HEK293 (cell line): ENCODE data around the gene LEFTY1.

Experiments
- CTCF ChIA-PET: fragments of 350-600 bp; formaldehyde crosslinking; extraction: SDS; loops from one replicate; lab custom pipeline; 2021; ENCODE audit warnings: antibody characterized with exemption; lab: Yijun Ruan, JAX
- POLR2A ChIA-PET: fragments of 300-600 bp; formaldehyde crosslinking; extraction: SDS; loops from one replicate; lab custom pipeline; 2020; ENCODE audit warnings: antibody characterized with exemption, inconsistent platforms; lab: Yijun Ruan, JAX
- H3K27ac ChIP-seq: fragments of 200-500 bp; sonication (Bioruptor generic); 2 replicates; pipeline ENCODE4 v1.5.1; 2014; ENCODE audit warnings: low read depth, low read length, control low read depth, inconsistent platforms; ENCODE audit errors: extremely low read depth
- H3K36me3 ChIP-seq, 2 experiments: fragments of 200-500 bp in 1 of 2; sonication (Bioruptor generic) in 1 of 2; 1 replicate in 1 of 2; 2 replicates in 1 of 2; pipeline ENCODE4 v1.5.1; 2014 to 2017; ENCODE audit warnings: inconsistent platforms in 2 of 2, low read length in 2 of 2; ENCODE audit not compliant: control insufficient read depth in 2 of 2, insufficient read depth in 1 of 2
- H3K4me1 ChIP-seq: fragments of 200-500 bp; sonication (Bioruptor generic); 2 replicates; pipeline ENCODE4 v1.5.1; 2014; ENCODE audit warnings: mild to moderate bottlenecking, low read length, inconsistent platforms; ENCODE audit not compliant: control insufficient read depth, insufficient read depth
- H3K4me3 ChIP-seq: 2 replicates; pipeline ENCODE4 v1.5.1; 2011; ENCODE audit warnings: low read depth, mild to moderate bottlenecking, control low read depth, low read length, moderate library complexity
- H3K9me3 ChIP-seq: fragments of 200-500 bp; sonication (Bioruptor generic); 2 replicates; pipeline ENCODE4 v1.5.1; 2014; ENCODE audit warnings: low read depth, low read length, inconsistent platforms; ENCODE audit not compliant: control insufficient read depth, insufficient read depth
- FEZF1 ChIP-seq: fragments of 450-650 bp; formaldehyde crosslinking; IDR thresholded peaks from 2 replicates; pipeline ENCODE4 v1.5.1; 2016; ENCODE audit warnings: missing biosample characterization, missing genetic modification characterization
- GLI2 ChIP-seq: fragments of 450-650 bp; formaldehyde crosslinking; IDR thresholded peaks from 2 replicates; pipeline ENCODE4; 2017; ENCODE audit warnings: missing biosample characterization, missing genetic modification characterization, low read depth, borderline replicate concordance
- KLF7 ChIP-seq: fragments of 450-650 bp; formaldehyde crosslinking; IDR thresholded peaks from 2 replicates; pipeline ENCODE4 v1.5.1; 2016; ENCODE audit warnings: missing biosample characterization, missing genetic modification characterization, borderline replicate concordance
- KLF9 ChIP-seq: fragments of 450-650 bp; formaldehyde crosslinking; IDR thresholded peaks from 2 replicates; pipeline ENCODE4 v1.5.1; 2016; ENCODE audit warnings: missing biosample characterization, missing genetic modification characterization, low read depth
- PRDM4 ChIP-seq: fragments of 450-650 bp; formaldehyde crosslinking; IDR thresholded peaks from 2 replicates; pipeline ENCODE4 v1.5.1; 2017; ENCODE audit warnings: missing biosample characterization, missing genetic modification characterization
- SP2 ChIP-seq: fragments of 450-650 bp; formaldehyde crosslinking; IDR thresholded peaks from 2 replicates; pipeline ENCODE4 v1.5.1; 2016; ENCODE audit warnings: missing biosample characterization, missing genetic modification characterization
- TCF7L2 ChIP-seq: IDR thresholded peaks from 2 replicates; pipeline ENCODE4 v1.6.1; 2011; ENCODE audit warnings: low read depth, mild to moderate bottlenecking, inconsistent platforms, low read length, moderate library complexity, borderline replicate concordance
- ZBTB49 ChIP-seq: fragments of 450-650 bp; formaldehyde crosslinking; IDR thresholded peaks from 2 replicates; pipeline ENCODE4 v1.5.1; 2016; ENCODE audit warnings: missing biosample characterization, missing genetic modification characterization, low read depth
- ZNF10 ChIP-seq: fragments of 450-650 bp; formaldehyde crosslinking; IDR thresholded peaks from 2 replicates; pipeline ENCODE4 v1.5.1; 2017; ENCODE audit warnings: missing biosample characterization, missing genetic modification characterization
- ZNF121 ChIP-seq: fragments of 450-650 bp; formaldehyde crosslinking; IDR thresholded peaks from 2 replicates; pipeline ENCODE4 v1.5.1; 2016; ENCODE audit warnings: missing biosample characterization, missing genetic modification characterization
- ZNF26 ChIP-seq: fragments of 450-650 bp; formaldehyde crosslinking; IDR thresholded peaks from 2 replicates; pipeline ENCODE4 v1.5.1; 2016; ENCODE audit warnings: missing biosample characterization, missing genetic modification characterization
- ZNF366 ChIP-seq: fragments of 450-650 bp; formaldehyde crosslinking; conservative IDR thresholded peaks from 2 replicates; pipeline ENCODE4 v1.5.1; 2016; ENCODE audit warnings: missing biosample characterization, missing genetic modification characterization
- ZNF513 ChIP-seq: fragments of 450-650 bp; IDR thresholded peaks from 2 replicates; pipeline ENCODE4 v1.5.1; 2018; ENCODE audit warnings: missing biosample characterization, missing genetic modification characterization
- ZNF561 ChIP-seq: fragments of 450-650 bp; IDR thresholded peaks from 2 replicates; pipeline ENCODE4 v1.5.1; 2018; ENCODE audit warnings: missing biosample characterization, missing genetic modification characterization, borderline replicate concordance
- ZNF600 ChIP-seq: fragments of 450-650 bp; formaldehyde crosslinking; IDR thresholded peaks from 2 replicates; pipeline ENCODE4 v1.5.1; 2016; ENCODE audit warnings: missing biosample characterization, missing genetic modification characterization
- ZNF626 ChIP-seq: fragments of 450-650 bp; sonication (Bioruptor Pico); formaldehyde crosslinking; IDR thresholded peaks from 2 replicates; pipeline ENCODE4 v1.5.1; 2018; ENCODE audit warnings: missing biosample characterization, missing genetic modification characterization, inconsistent platforms
- ZNF639 ChIP-seq: fragments of 450-650 bp; formaldehyde crosslinking; IDR thresholded peaks from 2 replicates; pipeline ENCODE4 v1.5.1; 2016; ENCODE audit warnings: missing biosample characterization, missing genetic modification characterization
- ZNF747 ChIP-seq: fragments of 450-650 bp; formaldehyde crosslinking; IDR thresholded peaks from 2 replicates; pipeline ENCODE4 v1.5.1; 2016; ENCODE audit warnings: missing biosample characterization, missing genetic modification characterization
- ZSCAN16 ChIP-seq: fragments of 450-650 bp; formaldehyde crosslinking; IDR thresholded peaks from 2 replicates; pipeline ENCODE4 v1.5.1; 2016; ENCODE audit warnings: missing biosample characterization, missing genetic modification characterization
- ZSCAN23 ChIP-seq: fragments of 450-650 bp; formaldehyde crosslinking; IDR thresholded peaks from 2 replicates; pipeline ENCODE4 v1.5.1; 2016; ENCODE audit warnings: missing biosample characterization, missing genetic modification characterization

LEFTY1 gene

GRCh38 chr1:225863167-225863566 is 25.8 kb downstream of the LEFTY1 start:
- ChIA-PET CTCF (no interaction called here), POLR2A (no interaction called here)
- no peak for TF ChIP-seq PRDM4 (tag by site-specific recombination)
- peak; percentile 67; the same call in 1 of the 2 replicates for TF ChIP-seq ZNF121
- TF ChIP-seq ZNF561 (tag by site-specific recombination) = no peak
- peak; percentile 48; the same call in 1 of the 2 replicates for TF ChIP-seq FEZF1 (tag by site-specific recombination)
- TF ChIP-seq TCF7L2 = no peak
- no peak for TF ChIP-seq ZSCAN16 (tag by site-specific recombination)
- Histone ChIP-seq H3K4me1 (0 out of 2 replicates have a peak, but pooled peaks cover 3% of the 10 kb centered on the region), H3K4me3 (no peak overlapping the region), H3K36me3 (peaks cover 7 to 74% of the 10 kb centered on the region in 2 experiments; a peak in 2 of 3 replicates), H3K9me3 (no peaks in the 10 kb centered on the region), H3K27ac (no peak overlapping the region)

GRCh38 chr1:225862581-225862950 is 26.4 kb downstream of the LEFTY1 start:
- POLR2A ChIA-PET = no interaction called here
- Histone ChIP-seq H3K27ac (no peak overlapping the region), H3K36me3 (peaks cover 7 to 68% of the 10 kb centered on the region in 2 experiments; a peak in 2 of 3 replicates)

More at GRCh38 chr1:225862581-225862950, 26.4 kb downstream of the LEFTY1 start:
- CTCF ChIA-PET = no interaction called here
- no peaks in the 10 kb centered on the region for H3K9me3 ChIP-seq
- H3K4me1 ChIP-seq = 0 out of 2 replicates have a peak, but pooled peaks cover 3% of the 10 kb centered on the region
- TF ChIP-seq ZNF366 (tag by site-specific recombination) = no peak
- TF ChIP-seq GLI2 (tag by site-specific recombination) = no peak
- no peak for TF ChIP-seq ZSCAN23 (tag by site-specific recombination)
- no peak for TF ChIP-seq ZNF10 (tag by site-specific recombination)
- TF ChIP-seq ZBTB49 (tag by site-specific recombination) = no peak
- no peak for TF ChIP-seq KLF9 (tag by site-specific recombination)
- TF ChIP-seq ZNF26 (tag by site-specific recombination) = no peak
- no peak for TF ChIP-seq ZNF513 (tag by site-specific recombination)
- no peak for TF ChIP-seq ZNF639 (tag by site-specific recombination)
- TF ChIP-seq ZNF626 (tag by site-specific recombination) = no peak
- TF ChIP-seq SP2 (tag by site-specific recombination) = no peak
- TF ChIP-seq ZSCAN16 (tag by site-specific recombination) = no peak
- no peak for TF ChIP-seq ZNF747 (tag by site-specific recombination)
- TF ChIP-seq ZNF121 = no peak
- TF ChIP-seq ZNF600 (tag by site-specific recombination) = no peak
- TF ChIP-seq KLF7 (tag by site-specific recombination) = no peak
- TF ChIP-seq, all 188 proteins: peak for 0
- H3K4me3 ChIP-seq = no peak overlapping the region
